HepG2 (cell line): Measurements from ENCODE around the gene NIT2. TPM values are rescaled to one million over a fixed set of nuclear protein-coding genes. Genes with fewer than 3 reads are reported as not detected.

ENCODE experiments used
- CHD2 ChIP-seq: IDR thresholded peaks from 2 replicates; pipeline ENCODE4 v1.6.1; 2011; ENCODE audit warnings: low read depth, low read length, improper control_type of control experiment
- DPF2 ChIP-seq: sonication (generic); formaldehyde crosslinking; IDR thresholded peaks from 2 replicates; pipeline ENCODE4 v1.4.0; 2020; ENCODE audit warnings: mild to moderate bottlenecking, low read depth, missing genetic modification reagents, borderline replicate concordance
- E2F2 ChIP-seq: sonication (generic); formaldehyde crosslinking; IDR thresholded peaks from 2 replicates; pipeline ENCODE4 v1.4.0; 2020; ENCODE audit warnings: missing genetic modification reagents, borderline replicate concordance
- GPBP1L1 ChIP-seq: sonication (generic); formaldehyde crosslinking; IDR thresholded peaks from 2 replicates; pipeline ENCODE4 v1.5.0; 2020; ENCODE audit warnings: mild to moderate bottlenecking, missing genetic modification reagents
- HOXA5 ChIP-seq: sonication (generic); formaldehyde crosslinking; IDR thresholded peaks from 2 replicates; pipeline ENCODE4 v1.4.0; 2020; ENCODE audit warnings: missing genetic modification reagents
- POGK ChIP-seq: sonication (generic); formaldehyde crosslinking; conservative IDR thresholded peaks from 2 replicates; pipeline ENCODE4 v1.8.0; 2022; ENCODE audit warnings: mild to moderate bottlenecking, moderate library complexity, missing genetic modification reagents
- SMYD3 ChIP-seq: sonication (generic); formaldehyde crosslinking; IDR thresholded peaks from 2 replicates; pipeline ENCODE4 v1.8.1; 2023; ENCODE audit warnings: mild to moderate bottlenecking, missing genetic modification reagents
- SNAPC2 ChIP-seq: sonication (generic); formaldehyde crosslinking; IDR thresholded peaks from 2 replicates; pipeline ENCODE4 v1.8.1; 2022; ENCODE audit warnings: mild to moderate bottlenecking, missing genetic modification reagents
- TCF12 ChIP-seq, 2 experiments: fragments of 450-650 bp in 1 of 2; sonication (generic) in 1 of 2; formaldehyde crosslinking in 1 of 2; IDR thresholded peaks; 2 replicates each; pipeline versions ENCODE4 v1.6.1 to v1.8.0; 2017 to 2022; ENCODE audit warnings: antibody characterized with exemption in 1 of 2, mild to moderate bottlenecking in 1 of 2, missing genetic modification reagents in 1 of 2, moderate library complexity in 1 of 2
- ZBTB43 ChIP-seq: sonication (generic); formaldehyde crosslinking; conservative IDR thresholded peaks from 2 replicates; pipeline ENCODE4 v1.4.0; 2020; ENCODE audit warnings: missing genetic modification reagents
- ZNF230 ChIP-seq: sonication (generic); formaldehyde crosslinking; IDR thresholded peaks from 2 replicates; pipeline ENCODE4 v1.4.0; 2020; ENCODE audit warnings: mild to moderate bottlenecking, missing genetic modification reagents
- ZNF318 ChIP-seq: sonication (generic); formaldehyde crosslinking; IDR thresholded peaks from 2 replicates; pipeline ENCODE4 v1.4.0; 2020; ENCODE audit warnings: mild to moderate bottlenecking, missing genetic modification reagents
- ZNF550 ChIP-seq: sonication (generic); formaldehyde crosslinking; IDR thresholded peaks from 2 replicates; pipeline ENCODE4 v1.4.0; 2020; ENCODE audit warnings: mild to moderate bottlenecking, missing genetic modification reagents, borderline replicate concordance
- ZNF776 ChIP-seq: sonication (generic); formaldehyde crosslinking; IDR thresholded peaks from 2 replicates; pipeline ENCODE4 v1.4.0; 2020; ENCODE audit warnings: mild to moderate bottlenecking, missing genetic modification reagents
- polyA plus RNA-seq, 8 experiments: library from polyadenylated mRNA; depleted of rRNA in 3 of 8; stranded (reverse) in 7 of 8; unstranded in 1 of 8; fragments of >200 nt; fragmentation: Illumina TruSeq in 4 of 8; extraction: Trizol in 4 of 8; gene quantifications; 2 replicates each; pipeline versions ENCODE4 v1.2.1 to v1.2.3, GENCODE V29; 2011 to 2016; ENCODE audit warnings: low read depth in 4 of 8, missing spikeins in 1 of 8, mixed read lengths in 1 of 8; ENCODE audit not compliant: insufficient read depth in 1 of 8
- total RNA-seq, 5 experiments: library from RNA; depleted of rRNA; stranded (reverse); fragments of >200 nt; fragmentation: Illumina TruSeq; extraction: Trizol; gene quantifications; 2 replicates each; pipeline ENCODE4 v1.2.3, GENCODE V29; 2016; ENCODE audit warnings: low read depth in 1 of 5

Gene NIT2
- total and polyA plus RNA-seq, 2 of the 13 experiments (the other 11 are each of a cell fraction or from before 2014, with no cell fraction given): 43.4 to 49.1 TPM

GRCh38 chr3:100386437-100387074, 52.0 kb downstream of the NIT2 start (continued):
- TF ChIP-seq ZNF318 (CRISPR knock-in tag) (no peak), CHD2 (no peak), DPF2 (CRISPR knock-in tag) (peak; percentile 49; the same call in 1 of the 2 replicates), GPBP1L1 (CRISPR knock-in tag) (no peak), ZNF776 (CRISPR knock-in tag) (no peak), HOXA5 (no peak), SNAPC2 (CRISPR knock-in tag) (no peak), ZNF230 (CRISPR knock-in tag) (no peak), E2F2 (CRISPR knock-in tag) (no peak), ZNF550 (CRISPR knock-in tag) (no peak), TCF12 (IDR thresholded peaks at IDR 0.05) (no peak), TCF12 (CRISPR knock-in tag; IDR thresholded peaks at IDR 0.05) (no peak), POGK (CRISPR knock-in tag) (no peak), SMYD3 (CRISPR knock-in tag) (0 out of 2 replicates have a peak, but pooled peaks have one; percentile 20), ZBTB43 (CRISPR knock-in tag) (no peak)
